Measurements from ENCODE around the gene GRIN1. TPM values are rescaled to one million over a fixed set of nuclear protein-coding genes. Genes with fewer than 3 reads are reported as not detected.
A peak's percentile ranks its signal among the peaks of the same experiment; 100 is the strongest.

The GRIN1 gene
- total RNA-seq, 2 donors from 2014 or later: not detected

GRCh38 chr9:137198051-137198901 is 59.3 kb downstream of the GRIN1 start:
- Histone ChIP-seq H3K9me3 (no peaks in the 10 kb centered on the region), H3K4me1 (peaks cover 0 to 85% of the 10 kb centered on the region in 2 donors), H3K27me3 (no peaks in the 10 kb centered on the region), H3K27ac (no peak overlapping the region), H3K36me3 (no peaks in the 10 kb centered on the region), H3K4me3 (peak overlapping the region in 1 of 2 donors; percentile 71)
- no peak for DNase-seq (ENCODE audit: low spot score)
- TF ChIP-seq CTCF (IDR thresholded peaks at IDR 0.05): no peak

- Histone ChIP-seq H3K36me3 (no peaks in the 10 kb centered on the region), H3K27ac (no peak overlapping the region), H3K4me3 (peak overlapping the region in 1 of 2 donors; percentile 71), H3K27me3 (no peaks in the 10 kb centered on the region), H3K4me1 (peaks cover 0 to 89% of the 10 kb centered on the region in 2 donors), H3K9me3 (no peaks in the 10 kb centered on the region)
- no peak for DNase-seq (ENCODE audit: low spot score)
- no peak for TF ChIP-seq CTCF (IDR thresholded peaks at IDR 0.05)
Observed at GRCh38 chr9:137198902-137199283, 59.9 kb downstream of the GRIN1 start.

- no peaks in the 10 kb centered on the region for H3K36me3 ChIP-seq
- no peak for TF ChIP-seq CTCF (IDR thresholded peaks at IDR 0.05)
- peak overlapping the region in 1 of 2 donors; percentile 55 for H3K27ac ChIP-seq
- H3K4me1 ChIP-seq: peaks cover 0 to 89% of the 10 kb centered on the region in 2 donors
- H3K4me3 ChIP-seq: peak overlapping the region; percentile 38 to 71
- H3K9me3 ChIP-seq: no peaks in the 10 kb centered on the region
- H3K27me3 ChIP-seq: no peaks in the 10 kb centered on the region
- no peak for DNase-seq (ENCODE audit: low spot score)
Observed at GRCh38 chr9:137199411-137200121, 60.6 kb downstream of the GRIN1 start.

GRCh38 chr9:137200311-137201204 is 61.6 kb downstream of the GRIN1 start, which contains the start of gene TPRN:
Gene TPRN (minus strand): TSS chr9:137200741. CDS start chr9:137200711, 30 bp downstream.
- no peaks in the 10 kb centered on the region for H3K27me3 ChIP-seq
- no peaks in the 10 kb centered on the region for H3K36me3 ChIP-seq
- peak; percentile 100 for DNase-seq (ENCODE audit: low spot score)
- peaks cover 0 to 84% of the 10 kb centered on the region in 2 donors for H3K4me1 ChIP-seq
- H3K9me3 ChIP-seq: no peaks in the 10 kb centered on the region
- peak within 1 kb of the TSS; percentile 73 to 75 for H3K27ac ChIP-seq
- no peak for TF ChIP-seq CTCF (IDR thresholded peaks at IDR 0.05)
- H3K4me3 ChIP-seq: peak within 1 kb of the TSS; percentile 56 to 71

GRCh38 chr9:137201205-137201868 is 62.4 kb downstream of the GRIN1 start:
- DNase-seq (ENCODE audit: low spot score): no peak
- H3K27me3 ChIP-seq: no peaks in the 10 kb centered on the region
- H3K27ac ChIP-seq: peak overlapping the region; percentile 73 to 75
- H3K9me3 ChIP-seq: no peaks in the 10 kb centered on the region
- peak overlapping the region; percentile 56 to 71 for H3K4me3 ChIP-seq
- no peaks in the 10 kb centered on the region for H3K36me3 ChIP-seq
- peaks cover 0 to 83% of the 10 kb centered on the region in 2 donors for H3K4me1 ChIP-seq
- no peak for TF ChIP-seq CTCF (IDR thresholded peaks at IDR 0.05)

Measured in right atrium auricular region (tissue), 2 donors.